H1 (cell line): ENCODE measurements around the gene DEFB112. TPM values are rescaled to one million over a fixed set of nuclear protein-coding genes. Genes with fewer than 3 reads are reported as not detected.

ENCODE experiments used
- ASH2L ChIP-seq: fragments of 200-600, 300-600 bp; sonication (generic); IDR thresholded peaks from one replicate; pipeline ENCODE4 v1.7.1; 2017; ENCODE audit warnings: low read length
- BACH1 ChIP-seq: IDR thresholded peaks from 2 replicates; pipeline ENCODE4 v1.6.1; 2012; ENCODE audit warnings: low read length, improper control_type of control experiment
- CREB1 ChIP-seq: IDR thresholded peaks from 2 replicates; pipeline ENCODE4 v1.6.1; 2012; ENCODE audit warnings: inconsistent platforms
- EGR1 ChIP-seq: IDR thresholded peaks from 2 replicates; pipeline ENCODE4 v1.6.1; 2011; ENCODE audit warnings: low read depth, low read length, borderline replicate concordance
- EP300 ChIP-seq, 2 experiments: IDR thresholded peaks; 1 replicate in 1 of 2; 2 replicates in 1 of 2; pipeline ENCODE4 v1.6.1; 2011 to 2012; ENCODE audit warnings: low read depth in 2 of 2, low read length in 2 of 2, mild to moderate bottlenecking in 2 of 2, borderline replicate concordance in 1 of 2, inconsistent platforms in 1 of 2, moderate library complexity in 1 of 2
- SUZ12 ChIP-seq: fragments of 200-600 bp; sonication (generic); IDR thresholded peaks from 2 replicates; pipeline ENCODE4 v1.6.1; 2012; ENCODE audit warnings: mild to moderate bottlenecking, inconsistent platforms, low read length, moderate library complexity, mixed read lengths
- polyA plus RNA-seq, 7 experiments: library from polyadenylated mRNA; depleted of rRNA in 3 of 7; stranded (reverse) in 5 of 7; unstranded in 2 of 7; fragments of >200 nt in 5 of 7; fragments of 200-250 nt in 2 of 7; gene quantifications; 1 replicate in 5 of 7; 2 replicates in 1 of 7; 4 replicates in 1 of 7; pipeline versions ENCODE4 v1.2.1 to v1.2.3, GENCODE V29; 2011 to 2013; ENCODE audit warnings: missing spikeins in 2 of 7, mixed read lengths in 2 of 7
- total RNA-seq: library from RNA; stranded (reverse); fragmentation: NEBNext Ultra II Directional; extraction: Animal tissue kit (Norgen Biotek cat#: 25700); gene quantifications from 2 replicates; pipeline ENCODE4 v1.2.1, GENCODE V29; 2021
- TF ChIP-seq, protein P1 (sequence below): IDR thresholded peaks from 2 replicates; pipeline ENCODE4 v1.6.1; 2012; ENCODE audit warnings: inconsistent platforms

DEFB112 gene
- total and polyA plus RNA-seq, 2 of the 8 experiments (the other 6 are each of a cell fraction or from before 2014, with no cell fraction given), result not detected

DNA sequence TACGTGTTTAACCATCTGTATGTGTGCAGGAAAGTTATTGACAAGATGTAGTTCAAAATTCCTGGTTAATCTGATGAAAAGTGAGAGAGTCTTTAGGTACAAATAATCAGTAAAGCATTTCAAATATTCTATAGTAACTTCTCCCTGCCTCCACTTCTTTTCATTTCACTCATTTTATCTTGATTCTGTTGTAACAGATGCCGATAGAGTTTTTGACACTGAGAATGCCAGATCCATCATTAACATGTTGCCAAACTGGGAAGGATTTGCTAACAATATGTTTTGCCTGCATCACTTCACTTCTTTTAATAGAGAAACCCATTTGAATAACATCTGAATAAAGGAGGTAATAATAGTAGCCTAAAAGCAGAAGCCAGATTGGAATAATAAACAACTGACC is 20.4 kb upstream of the DEFB112 start (continued):
- TF ChIP-seq ASH2L (no peak), BACH1 (no peak), SUZ12 (no peak), EP300 (IDR thresholded peaks at IDR 0.05; ENCODE audit: borderline replicate concordance in 1 of 2, low read depth in 2 of 2, low read length in 2 of 2) (no peak), CREB1 (no peak), EGR1 (no peak)
- TF ChIP-seq, protein P1, sequence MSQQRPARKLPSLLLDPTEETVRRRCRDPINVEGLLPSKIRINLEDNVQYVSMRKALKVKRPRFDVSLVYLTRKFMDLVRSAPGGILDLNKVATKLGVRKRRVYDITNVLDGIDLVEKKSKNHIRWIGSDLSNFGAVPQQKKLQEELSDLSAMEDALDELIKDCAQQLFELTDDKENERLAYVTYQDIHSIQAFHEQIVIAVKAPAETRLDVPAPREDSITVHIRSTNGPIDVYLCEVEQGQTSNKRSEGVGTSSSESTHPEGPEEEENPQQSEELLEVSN, result no peak
